Bone marrow (tissue), 2 donors: Measurements from ENCODE around the gene EMC8.
A peak's percentile ranks its signal among the peaks of the same experiment; 100 is the strongest.
"Not testable (repeated sequence)": the region's sequence is repeated elsewhere in the genome, so short reads cannot be mapped to it uniquely, and the experiment has no call there.

ENCODE experiments used
- DNase-seq, 2 donors: peaks; one replicate each; lab custom pipeline; 2025; lab: John Stamatoyannopoulos, UW

The EMC8 gene

DNA sequence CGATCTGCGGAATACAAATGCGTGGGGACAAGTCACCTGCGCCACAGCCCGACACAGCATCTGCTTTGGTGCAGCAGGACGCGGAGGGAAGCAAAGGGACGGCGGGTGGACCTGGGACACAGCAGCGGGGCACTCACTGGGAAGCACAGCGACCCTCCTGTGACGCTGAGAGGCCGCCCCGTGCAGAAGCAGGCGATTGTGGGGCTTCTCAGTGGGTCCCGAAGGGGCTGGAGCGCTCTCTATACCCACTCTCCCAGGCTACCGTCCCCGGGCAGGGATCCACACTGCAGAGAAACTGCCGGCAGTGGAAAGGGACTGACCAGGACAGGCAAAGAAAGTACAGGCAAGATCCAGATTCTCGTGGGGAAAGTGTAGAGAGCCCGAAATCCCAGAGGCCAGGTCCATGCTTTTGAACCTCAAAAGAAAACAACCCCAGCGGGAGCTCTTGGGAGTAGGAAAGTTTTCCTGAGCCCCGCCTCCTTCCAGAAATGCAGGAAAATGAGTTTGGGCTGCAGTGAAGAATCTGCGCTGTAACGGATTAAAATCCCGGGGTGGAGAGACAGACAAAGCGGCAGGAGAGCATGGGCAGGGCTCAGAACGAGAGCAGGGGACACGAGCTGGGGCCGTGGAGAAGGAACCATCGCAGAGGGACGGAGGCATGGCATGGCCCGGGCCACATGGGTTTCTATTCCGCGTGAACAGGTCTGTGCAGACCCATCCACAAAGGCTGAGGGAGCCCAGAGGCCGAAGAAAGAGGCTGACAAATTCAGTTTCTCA is 12.9 kb upstream of the EMC8 start:
- DNase-seq: no peak

DNA sequence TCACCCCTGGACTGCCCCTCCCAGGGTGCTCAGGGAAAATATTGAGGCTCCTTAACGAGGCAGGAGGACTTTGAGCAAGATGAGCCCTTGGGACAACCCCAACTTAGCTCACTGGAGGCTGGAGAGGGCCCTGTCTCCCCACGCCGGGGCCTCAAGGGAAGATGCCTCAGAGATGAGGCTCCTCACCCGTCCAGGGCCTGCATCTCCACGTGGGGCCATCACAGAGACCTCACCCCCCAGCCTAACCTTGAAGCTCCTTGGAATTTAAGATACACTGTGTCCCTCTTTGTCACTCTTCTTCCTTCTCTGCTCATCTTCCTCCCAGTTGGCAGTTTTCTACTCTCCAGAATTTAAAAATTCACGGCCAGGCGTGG is 11.4 kb upstream of the EMC8 start:
- no peak for DNase-seq

DNA sequence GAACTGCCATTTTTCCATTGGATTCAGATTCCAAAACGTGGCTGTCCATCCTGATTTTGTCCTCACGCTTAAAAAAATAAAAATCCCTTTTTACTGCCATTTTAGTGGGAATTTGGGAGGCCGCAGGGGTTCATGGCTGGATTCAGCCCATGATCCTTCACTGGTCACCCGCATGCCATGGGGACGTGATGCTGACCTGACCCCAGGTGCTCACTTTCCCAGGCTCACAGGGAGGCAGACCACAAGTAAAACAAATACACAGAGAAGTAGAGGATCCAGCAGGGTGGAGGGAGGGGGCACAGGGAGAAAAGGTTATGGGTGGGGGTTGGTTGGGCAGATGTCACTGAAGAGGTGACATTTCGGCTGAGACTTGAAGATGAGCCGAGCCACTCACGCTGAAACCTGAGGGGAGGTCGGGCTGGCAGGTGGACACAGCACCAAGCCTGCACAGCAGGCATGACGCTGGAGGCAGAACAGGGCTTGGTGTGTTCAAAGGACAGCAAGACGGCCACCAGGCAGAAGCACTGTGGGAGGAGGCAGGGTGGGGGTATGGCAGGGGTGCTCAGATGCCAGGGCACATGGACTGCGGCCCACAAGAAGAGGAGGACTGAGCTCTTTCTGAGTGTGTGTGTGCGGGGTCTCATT is 10.9 kb upstream of the EMC8 start:
- DNase-seq: no peak

DNA sequence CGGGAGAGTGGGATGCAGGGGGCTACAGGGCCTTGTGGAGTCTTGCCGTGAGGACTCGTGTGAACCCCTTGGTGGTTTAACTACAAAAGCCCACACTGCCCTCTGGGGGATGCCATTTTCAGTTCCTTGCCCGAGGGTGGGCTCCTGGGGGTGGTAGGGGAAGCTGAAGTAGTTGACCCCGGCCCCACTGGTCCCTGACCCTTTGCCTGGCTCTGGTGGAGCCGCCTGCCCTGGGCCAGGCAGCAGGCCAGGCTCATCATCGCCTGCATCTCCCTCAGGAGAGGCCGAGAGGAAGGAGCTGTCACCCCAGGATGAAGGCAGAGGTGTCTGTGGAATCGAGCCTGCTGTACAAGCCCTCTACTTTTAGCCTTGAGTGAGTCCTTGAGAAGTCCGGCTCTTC is 10.3 kb upstream of the EMC8 start:
- no peak for DNase-seq

DNA sequence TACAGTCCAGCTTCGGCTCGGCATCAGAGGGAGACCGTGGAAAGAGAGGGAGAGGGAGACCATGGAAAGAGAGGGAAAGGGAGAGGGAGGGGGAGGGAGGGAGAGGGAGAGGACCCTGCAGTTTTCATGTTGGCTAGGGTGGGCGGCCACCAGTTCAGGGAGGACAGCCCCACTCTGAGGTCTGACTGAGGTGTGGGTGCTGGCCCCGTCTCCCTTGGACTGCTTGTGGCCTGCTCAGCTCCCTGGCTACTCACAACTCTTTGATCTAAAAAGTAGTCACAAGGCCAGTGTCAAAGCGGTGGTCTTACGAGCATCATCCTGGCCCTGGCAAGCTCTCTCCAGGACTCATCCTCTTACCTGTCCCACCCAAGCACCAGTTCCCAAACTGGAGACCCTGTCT is 9.6 kb upstream of the EMC8 start:
- no peak for DNase-seq

DNA sequence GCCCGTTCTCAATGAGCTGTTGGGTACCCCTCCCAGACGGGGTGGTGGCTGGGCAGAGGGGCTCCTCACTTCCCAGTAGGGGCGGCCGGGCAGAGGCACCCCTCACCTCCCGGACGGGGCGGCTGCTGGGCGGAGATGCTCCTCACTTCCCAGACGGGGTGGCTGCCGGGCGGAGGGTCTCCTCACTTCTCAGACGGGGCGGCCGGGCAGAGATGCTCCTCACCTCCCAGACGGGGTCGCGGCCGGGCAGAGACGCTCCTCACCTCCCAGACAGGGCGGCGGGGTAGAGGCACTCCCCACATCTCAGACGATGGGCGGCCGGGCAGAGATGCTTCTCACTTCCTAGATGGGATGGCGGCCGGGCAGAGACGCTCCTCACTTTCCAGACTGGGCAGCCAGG is 8.8 kb upstream of the EMC8 start:
- DNase-seq: not testable (repeated sequence)

DNA sequence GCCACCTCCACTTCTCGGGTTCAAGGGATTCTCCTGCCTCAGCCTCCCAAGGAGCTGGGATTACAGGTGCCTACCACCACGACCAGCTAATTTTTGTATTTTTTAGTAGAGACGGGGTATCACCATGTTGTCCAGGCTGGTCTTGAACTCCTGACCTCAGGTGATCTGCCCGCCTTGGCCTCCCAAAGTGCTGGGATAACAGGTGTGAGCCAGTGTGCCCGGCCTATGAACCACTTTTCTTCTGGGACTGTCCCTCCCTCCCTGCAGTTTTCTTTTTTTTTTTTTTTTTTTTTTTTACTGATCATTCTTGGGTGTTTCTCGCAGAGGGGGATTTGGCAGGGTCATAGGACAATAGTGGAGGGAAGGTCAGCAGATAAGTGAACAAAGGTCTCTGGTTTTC is 8.0 kb upstream of the EMC8 start:
- not testable (repeated sequence) for DNase-seq

DNA sequence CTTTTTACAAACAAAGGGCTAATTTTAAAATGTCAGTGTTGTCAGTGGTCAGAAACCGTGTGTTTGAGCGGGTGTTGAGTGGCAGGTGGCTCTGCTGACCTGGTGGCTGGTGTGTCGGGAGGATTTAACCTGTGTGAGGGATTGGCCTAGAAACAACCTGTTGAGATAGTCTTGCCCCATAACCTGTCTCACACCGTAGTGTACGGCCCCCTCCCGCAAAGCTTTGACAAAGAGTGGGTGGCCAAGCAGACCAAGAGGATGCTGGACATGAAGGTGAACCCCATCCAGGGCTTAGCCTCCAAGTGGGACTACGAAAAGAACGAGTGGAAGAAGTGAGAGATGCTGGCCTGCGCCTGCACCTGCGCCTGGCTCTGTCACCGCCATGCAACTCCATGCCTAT is 7.2 kb upstream of the EMC8 start:
- DNase-seq: no peak

DNA sequence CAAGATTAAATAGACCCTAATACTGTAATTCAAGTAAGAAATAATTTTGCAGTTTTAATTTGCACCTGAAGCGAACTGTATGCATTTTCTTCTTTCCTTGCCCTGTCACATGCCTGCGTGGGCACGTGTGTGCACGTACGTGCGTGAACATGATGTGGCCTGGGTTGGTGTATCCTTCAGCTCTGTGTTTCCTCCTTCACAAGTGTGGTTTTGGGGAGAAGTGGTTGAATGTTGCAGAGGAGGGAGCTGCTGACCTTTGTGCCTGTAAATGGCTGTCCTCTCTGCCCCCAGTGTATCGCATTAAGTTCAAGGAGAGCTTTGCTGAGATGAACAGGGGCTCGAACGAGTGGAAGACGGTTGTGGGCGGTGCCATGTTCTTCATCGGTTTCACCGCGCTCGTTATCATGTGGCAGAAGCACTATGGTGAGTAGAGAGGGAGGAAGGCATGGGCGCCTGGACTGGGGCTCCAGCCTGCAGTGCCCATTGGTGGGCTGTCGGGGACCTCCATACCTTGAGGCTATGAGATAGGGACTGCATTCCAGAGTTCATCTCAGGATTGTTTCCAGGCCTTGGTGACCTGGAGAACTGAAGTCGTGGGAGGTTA is 6.2 kb upstream of the EMC8 start:
- no peak for DNase-seq

DNA sequence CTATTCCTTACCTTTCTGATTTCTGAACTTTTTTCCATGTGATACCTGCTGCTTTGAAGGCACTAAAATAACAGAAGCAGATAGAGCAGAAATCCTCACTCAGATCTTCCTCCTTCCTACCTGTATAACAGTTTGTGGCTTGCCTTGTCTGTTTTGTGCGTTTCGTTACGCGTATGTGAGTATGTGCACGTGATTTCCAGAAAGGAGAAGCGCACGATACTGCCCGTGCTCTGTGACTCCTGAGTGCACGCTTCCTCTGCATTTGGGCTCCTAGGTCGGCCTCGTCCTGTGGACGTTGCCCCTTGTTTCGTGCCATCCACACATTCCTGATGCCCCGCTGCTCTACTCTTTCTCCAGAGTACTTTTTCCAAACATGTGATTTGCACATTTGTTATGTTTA is 4.2 kb upstream of the EMC8 start:
- no peak for DNase-seq

DNA sequence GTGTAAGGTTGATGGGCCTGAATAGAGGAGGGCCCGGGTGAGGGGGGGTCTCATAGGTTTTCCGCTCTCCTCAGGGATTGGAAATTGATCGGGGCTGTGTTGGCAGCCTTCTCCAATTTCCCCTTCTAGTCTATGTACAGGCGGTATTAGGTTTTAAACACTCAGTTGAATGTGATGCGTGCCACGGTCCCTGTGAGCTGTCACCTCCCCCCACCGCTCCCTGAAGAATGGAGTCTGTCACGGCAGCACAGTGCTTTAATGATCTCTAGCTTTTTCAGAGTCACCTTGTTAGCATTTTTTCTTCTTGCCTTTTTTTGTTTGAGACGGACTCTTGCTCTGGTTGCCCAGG is 951 bp upstream of the EMC8 start:
- DNase-seq: no peak

DNA sequence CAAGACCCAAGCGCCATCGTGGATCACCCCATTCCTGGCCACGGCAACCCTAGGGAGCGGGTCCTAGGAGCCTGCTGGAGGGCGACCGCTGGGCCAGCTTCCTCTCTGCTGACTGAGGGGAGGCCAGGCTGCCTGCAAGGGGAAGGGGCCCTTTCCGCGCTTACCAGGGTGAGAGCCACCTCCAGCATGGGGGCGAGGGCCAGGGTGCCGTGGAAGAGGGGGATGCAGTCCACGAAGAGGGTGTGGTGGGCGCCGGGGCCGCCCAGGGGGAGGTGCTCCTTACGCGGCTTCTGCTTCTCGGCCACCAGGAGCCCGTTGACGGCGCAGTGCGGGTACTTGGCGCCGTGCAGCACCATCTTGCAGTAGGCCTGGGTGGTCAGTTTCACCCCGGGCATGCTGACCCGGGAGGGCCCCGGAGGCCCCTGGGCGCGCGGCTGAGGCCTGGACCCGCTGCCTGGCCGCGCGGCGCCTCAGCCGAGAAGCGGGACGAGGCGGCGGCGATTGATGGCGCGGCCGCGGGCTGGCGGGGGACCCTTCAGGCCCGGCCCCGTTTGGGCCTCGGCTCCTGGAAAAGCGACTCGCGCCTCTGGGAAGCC is 345 bp downstream of the EMC8 start:
- DNase-seq: peak in 1 of 2 donors; percentile 48

DNA sequence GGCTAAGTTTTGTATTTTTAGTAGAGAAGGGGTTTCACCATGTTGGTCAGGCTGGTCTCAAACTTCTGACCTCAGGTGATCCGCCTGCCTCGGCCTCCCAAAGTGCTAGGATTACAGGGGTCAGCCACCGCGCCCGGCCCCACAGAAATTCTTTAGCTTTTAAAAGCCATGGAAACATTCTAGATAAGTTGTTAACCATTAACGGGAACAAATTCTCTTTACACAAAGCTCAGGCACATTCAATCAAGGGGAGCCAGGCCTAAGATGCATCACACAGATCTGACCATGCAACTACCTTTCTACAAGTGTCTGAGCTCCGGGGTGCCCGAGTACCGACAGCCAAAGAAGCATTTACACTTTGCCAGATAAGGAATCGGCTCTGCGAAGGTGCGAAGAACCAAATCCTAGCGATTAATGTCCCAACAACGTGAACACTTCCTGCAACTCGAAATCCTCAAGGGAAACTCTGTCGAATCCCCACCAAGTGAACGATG is 1.0 kb downstream of the EMC8 start:
- DNase-seq: no peak

DNA sequence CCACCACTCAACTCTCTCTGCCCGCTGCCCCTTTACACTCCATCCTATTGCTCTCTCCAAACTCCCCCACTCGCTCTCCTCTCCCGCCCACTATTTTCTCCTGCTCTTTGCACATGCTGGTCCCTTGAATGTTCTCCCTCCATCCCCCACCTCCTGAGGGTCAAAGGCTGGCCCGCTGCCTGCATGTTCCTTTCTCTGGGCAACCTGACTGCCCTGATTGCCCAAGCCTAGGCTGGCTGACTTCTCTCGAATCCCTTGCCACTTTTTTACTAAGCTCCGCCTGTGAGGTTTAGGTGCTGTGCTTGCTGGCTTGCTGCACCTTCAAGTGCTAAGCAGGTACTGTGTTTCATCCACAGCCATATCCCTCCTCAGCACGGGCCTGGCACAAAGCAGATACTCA is 2.7 kb downstream of the EMC8 start:
- no peak for DNase-seq

DNA sequence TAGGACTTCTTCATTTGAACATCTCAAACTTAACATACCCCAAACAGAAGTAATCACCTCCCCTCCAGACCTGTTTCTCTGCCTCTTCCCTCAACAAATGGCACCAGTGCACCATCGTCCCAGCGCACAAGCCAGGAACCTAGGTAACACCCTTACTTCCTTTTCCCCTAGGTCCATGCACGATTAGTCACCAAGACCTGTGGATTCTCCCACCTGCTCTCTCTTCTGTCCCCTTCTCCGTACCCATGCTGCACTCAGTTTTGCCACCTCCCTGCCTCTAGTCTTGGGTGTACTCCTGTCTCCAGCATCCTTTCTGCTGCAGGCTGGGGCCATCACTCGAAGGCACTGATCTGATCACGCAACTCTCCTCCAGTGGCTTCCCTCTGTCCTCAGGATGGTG is 3.2 kb downstream of the EMC8 start:
- DNase-seq: no peak

DNA sequence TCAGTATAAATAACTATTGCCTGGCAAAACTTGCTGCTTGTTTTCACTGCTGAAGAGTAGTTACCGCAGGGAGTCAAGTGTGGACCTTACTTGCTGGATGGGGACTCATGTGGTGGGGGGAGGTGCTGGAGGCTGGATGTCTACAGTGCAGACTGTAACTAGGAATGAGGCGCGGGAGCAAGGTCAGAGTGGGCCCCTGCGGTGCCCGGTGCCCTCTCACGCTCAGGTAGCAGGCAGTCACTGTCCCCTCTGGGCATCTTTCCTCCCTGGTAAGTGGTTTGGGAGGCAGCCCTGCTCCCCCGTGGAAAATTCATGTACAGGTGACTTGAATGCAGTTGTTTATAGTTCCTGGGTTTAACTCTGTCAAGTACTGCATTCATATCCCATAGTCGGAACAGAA is 4.6 kb downstream of the EMC8 start:
- no peak for DNase-seq

DNA sequence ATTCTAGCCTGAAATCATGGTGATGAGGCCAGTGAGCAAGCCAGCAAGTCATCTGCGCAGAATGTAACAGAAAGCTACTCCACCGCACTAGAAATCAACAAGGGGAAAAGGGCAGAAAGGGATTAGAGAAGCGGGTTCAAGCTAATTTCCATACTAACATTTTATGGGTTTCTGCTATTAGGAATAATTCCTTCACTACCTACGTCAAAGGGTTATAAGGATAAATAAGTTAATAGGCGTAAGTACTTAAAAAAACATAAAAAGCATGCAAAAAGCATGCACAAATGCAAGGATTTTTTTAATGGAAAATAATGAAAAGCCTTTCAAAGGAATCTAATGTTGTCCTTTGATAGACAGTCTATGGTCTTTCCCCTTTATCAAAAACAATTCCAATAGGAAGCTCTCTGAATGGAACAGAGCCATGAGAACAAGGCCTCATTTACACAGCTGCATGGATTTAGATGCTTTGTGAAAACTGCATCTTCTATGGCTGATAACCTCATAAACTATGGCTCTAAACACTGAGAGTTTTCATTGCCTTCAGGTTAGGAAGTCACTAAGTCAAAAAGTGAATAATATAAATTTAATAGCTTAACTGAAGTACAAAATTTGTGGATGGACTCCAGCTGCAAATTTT is 5.6 kb downstream of the EMC8 start:
- DNase-seq: no peak

DNA sequence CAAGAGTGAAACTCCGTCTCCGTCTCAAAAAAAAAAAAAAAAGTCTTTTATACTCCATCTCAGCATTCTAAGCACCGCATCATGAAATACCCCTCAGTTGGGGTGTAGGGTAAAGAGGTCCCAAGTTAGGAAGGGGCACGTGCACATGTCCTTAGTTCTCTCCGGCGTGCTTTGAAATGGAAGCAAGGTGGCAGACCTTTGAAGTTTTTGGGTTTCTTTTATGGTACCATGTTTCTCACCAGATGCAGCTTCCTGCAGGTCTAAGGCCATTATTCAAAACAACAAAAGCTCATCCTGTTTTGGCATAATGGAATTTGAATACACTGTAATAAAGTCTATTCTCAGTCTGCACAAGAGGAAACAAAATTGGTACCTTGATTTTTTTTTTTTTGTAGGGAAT is 9.6 kb downstream of the EMC8 start:
- DNase-seq: no peak

DNA sequence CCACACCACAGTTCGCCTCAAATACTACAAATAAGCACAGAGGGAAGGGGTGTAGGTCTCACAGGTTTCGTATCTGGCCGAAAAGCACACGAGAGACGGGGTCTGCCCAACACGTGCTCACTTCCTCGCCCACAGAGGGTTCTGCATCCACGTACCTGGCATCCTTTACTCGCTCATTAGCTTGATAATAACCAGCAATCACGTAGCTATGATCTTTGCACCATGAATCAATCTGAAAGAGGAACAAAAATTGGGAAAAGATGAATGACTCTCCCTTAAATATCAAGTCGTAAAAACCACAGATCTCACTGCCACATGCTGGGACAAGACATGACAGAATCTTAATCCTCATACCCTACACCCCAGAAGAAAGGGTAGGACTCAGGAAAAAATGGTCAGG is 10.5 kb downstream of the EMC8 start:
- no peak for DNase-seq

DNA sequence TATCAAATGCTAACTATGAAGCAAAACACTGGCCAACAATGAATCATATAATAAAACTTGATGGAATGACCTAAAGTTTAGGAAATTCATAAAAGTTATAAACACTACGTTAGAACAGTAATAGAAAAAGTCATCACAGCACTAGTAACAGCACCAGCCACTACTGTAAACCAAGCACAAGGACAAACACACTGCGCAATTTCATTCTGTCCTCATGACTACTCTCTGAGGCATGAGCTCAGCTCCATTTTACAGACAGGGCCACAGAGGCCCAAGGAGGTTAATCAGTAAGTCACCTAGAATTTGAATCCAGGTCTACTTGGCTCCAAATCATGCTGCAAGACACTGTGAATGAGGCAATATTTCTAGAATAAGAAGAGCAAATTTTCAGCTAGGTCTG is 13.4 kb downstream of the EMC8 start:
- DNase-seq: no peak

DNA sequence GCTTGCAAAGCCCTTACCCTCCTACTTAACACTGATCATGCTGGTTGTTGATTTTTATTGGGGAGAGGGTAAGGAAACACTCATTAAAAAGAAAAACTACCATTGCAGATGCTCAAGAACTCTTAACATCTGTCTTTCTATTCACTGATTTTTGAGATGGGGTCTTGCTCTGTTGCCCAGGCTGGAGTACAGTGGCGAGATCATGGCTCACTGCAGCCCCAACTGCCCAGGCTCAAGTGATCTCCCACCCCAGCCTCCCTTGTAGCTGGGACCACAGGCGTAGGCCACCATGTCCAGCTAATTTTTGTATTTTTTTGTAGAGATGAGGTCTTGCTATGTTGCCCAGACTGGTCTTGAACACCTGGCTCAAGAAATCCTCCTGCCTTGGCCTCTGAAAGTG is 14.5 kb downstream of the EMC8 start:
- DNase-seq: no peak

DNA sequence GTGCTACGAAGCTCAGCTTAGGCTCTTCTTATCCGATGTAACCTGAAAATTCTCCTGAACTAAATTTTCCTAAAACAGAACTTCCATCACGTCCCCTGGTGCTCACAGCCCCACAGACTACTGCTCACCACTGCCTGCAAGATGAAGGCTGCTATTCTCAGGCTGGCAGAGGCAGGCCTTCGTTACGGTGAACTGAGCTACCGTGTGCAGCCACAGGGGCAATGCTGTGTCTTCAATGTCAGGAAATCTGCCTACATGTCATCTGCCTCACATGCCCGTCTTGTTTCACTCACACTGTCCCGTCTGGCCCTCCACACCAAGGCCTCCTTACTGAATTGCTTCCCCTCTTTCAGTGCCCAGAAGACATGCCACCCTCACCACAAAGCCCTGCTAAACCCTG is 15.9 kb downstream of the EMC8 start:
- DNase-seq: no peak

DNA sequence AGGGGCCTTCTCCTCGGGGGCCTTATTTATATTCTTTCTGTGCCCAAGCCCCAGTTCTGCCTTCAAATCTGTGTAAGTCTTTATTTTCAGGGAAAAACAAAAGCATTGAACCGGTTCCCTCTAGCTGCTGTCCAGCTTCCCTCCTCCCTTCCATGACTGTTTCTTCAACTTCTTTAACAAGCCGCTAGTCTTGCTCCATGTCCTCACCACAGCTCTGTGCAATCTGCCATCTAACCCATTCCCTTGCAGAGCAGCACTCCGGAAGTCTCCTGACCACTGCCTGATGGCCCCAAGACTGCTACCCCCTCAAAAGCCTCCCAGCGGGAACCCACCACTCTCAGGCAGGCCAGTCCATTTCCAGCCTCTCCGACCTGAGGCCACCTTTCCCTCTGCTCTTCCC is 16.9 kb downstream of the EMC8 start:
- DNase-seq: no peak
